Measurements from ENCODE around the gene TBC1D9.
"Not testable (repeated sequence)": the region's sequence is repeated elsewhere in the genome, so short reads cannot be mapped to it uniquely, and the experiment has no call there.

The TBC1D9 gene

DNA sequence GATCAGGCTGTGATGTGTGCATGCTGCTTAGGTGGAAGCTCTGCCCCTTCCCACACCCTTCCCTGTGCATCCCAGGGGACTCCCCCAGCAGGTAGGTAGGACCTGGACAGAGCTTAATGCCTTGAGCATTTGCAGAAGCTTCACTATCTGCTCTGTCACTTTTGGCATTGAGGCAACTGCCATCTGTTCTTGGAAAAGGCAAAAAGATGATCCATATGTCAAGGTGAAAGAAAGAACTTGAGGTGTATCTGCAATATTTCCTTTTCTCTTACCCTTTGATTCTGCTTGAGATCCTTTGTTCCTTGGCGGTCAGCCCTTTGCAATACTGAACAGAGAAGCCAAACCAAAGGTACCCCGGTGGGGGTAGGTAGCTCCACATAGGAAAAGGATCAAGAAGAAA lies 37.1 kb upstream of the TBC1D9 start:
- TF ChIP-seq, protein P1, sequence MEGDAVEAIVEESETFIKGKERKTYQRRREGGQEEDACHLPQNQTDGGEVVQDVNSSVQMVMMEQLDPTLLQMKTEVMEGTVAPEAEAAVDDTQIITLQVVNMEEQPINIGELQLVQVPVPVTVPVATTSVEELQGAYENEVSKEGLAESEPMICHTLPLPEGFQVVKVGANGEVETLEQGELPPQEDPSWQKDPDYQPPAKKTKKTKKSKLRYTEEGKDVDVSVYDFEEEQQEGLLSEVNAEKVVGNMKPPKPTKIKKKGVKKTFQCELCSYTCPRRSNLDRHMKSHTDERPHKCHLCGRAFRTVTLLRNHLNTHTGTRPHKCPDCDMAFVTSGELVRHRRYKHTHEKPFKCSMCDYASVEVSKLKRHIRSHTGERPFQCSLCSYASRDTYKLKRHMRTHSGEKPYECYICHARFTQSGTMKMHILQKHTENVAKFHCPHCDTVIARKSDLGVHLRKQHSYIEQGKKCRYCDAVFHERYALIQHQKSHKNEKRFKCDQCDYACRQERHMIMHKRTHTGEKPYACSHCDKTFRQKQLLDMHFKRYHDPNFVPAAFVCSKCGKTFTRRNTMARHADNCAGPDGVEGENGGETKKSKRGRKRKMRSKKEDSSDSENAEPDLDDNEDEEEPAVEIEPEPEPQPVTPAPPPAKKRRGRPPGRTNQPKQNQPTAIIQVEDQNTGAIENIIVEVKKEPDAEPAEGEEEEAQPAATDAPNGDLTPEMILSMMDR (IDR thresholded peaks at IDR 0.05): no peak
- H3K9me3 Mint-ChIP-seq: peaks cover 11% of the 10 kb centered on the region
- no peak overlapping the region for H3K4me3 Mint-ChIP-seq
- peaks cover 15% of the 10 kb centered on the region for H3K4me1 Mint-ChIP-seq
- no peak overlapping the region for H3K27ac Mint-ChIP-seq
- H3K36me3 Mint-ChIP-seq (ENCODE audit: low read depth): no peaks in the 10 kb centered on the region
- H3K27me3 Mint-ChIP-seq (ENCODE audit: low read depth, poor library complexity): peaks cover 6% of the 10 kb centered on the region
- DNase-seq: no peak

DNA sequence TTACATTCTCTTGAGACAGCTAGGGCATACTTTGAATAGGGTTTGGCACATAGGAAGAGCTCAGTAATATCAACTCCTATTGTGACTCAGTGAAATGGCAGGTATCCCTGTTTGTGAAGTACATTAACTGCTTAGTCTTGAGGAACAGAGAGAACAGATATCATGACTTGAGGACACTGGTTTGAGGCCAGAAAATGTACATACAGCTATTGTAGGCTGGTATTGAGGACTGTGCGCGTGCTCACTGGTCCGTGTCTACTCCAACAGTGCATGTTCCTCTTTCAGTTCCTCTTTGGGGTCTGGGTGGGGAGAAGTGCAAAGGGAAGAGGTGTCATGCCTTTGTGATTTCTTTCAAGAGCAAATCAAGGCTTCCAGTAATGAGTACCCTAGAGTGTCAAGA lies 34.6 kb upstream of the TBC1D9 start:
- Mint-ChIP-seq H3K4me3 (no peak overlapping the region), H3K4me1 (peaks cover 15% of the 10 kb centered on the region), H3K27me3 (ENCODE audit: low read depth, poor library complexity) (peaks cover 3% of the 10 kb centered on the region), H3K9me3 (peaks cover 31% of the 10 kb centered on the region), H3K27ac (no peak overlapping the region), H3K36me3 (ENCODE audit: low read depth) (no peaks in the 10 kb centered on the region)
- DNase-seq: no peak
- TF ChIP-seq, protein P1 (IDR thresholded peaks at IDR 0.05): no peak

DNA sequence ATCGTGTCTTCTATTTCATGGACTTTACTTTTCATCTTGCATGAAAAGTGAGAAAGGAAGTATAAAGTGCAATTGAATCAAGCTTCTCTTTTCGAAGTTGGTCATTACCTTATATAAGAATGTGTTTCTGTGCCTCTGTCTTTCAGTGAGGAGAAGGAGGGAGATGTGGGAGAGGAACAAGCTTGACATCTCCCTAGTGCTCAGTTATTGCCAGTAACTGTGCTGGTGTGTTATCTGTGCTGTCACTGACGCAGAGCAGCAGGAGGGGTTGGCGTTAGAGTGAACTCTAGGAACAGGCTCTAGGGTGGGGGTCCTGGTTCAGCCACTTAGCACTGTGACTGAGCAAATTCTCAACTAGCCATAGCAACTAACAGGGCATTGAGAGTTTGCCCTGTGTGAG lies 34.0 kb upstream of the TBC1D9 start:
- Mint-ChIP-seq H3K4me3 (no peak overlapping the region), H3K27ac (no peak overlapping the region), H3K4me1 (peaks cover 15% of the 10 kb centered on the region), H3K9me3 (peaks cover 32% of the 10 kb centered on the region), H3K27me3 (ENCODE audit: low read depth, poor library complexity) (peaks cover 3% of the 10 kb centered on the region), H3K36me3 (ENCODE audit: low read depth) (no peaks in the 10 kb centered on the region)
- no peak for DNase-seq
- TF ChIP-seq, protein P1 (IDR thresholded peaks at IDR 0.05): no peak

GRCh38 chr4:140789759-140790158 lies 33.6 kb upstream of the TBC1D9 start:
- Mint-ChIP-seq H3K27ac (no peak overlapping the region), H3K9me3 (peaks cover 36% of the 10 kb centered on the region), H3K4me1 (peaks cover 15% of the 10 kb centered on the region), H3K27me3 (ENCODE audit: low read depth, poor library complexity) (peaks cover 3% of the 10 kb centered on the region), H3K36me3 (ENCODE audit: low read depth) (no peaks in the 10 kb centered on the region), H3K4me3 (no peak overlapping the region)
- TF ChIP-seq, protein P1 (IDR thresholded peaks at IDR 0.05): no peak
- no peak for DNase-seq

GRCh38 chr4:140782787-140783186 lies 26.6 kb upstream of the TBC1D9 start:
- not testable (repeated sequence) for H3K27me3 Mint-ChIP-seq (ENCODE audit: low read depth, poor library complexity); H3K4me1 Mint-ChIP-seq
- peaks cover 38% of the 10 kb centered on the region for H3K9me3 Mint-ChIP-seq

GRCh38 chr4:140781596-140781995 lies 25.4 kb upstream of the TBC1D9 start:
- Mint-ChIP-seq H3K27ac (no peak overlapping the region), H3K36me3 (ENCODE audit: low read depth) (no peaks in the 10 kb centered on the region), H3K4me1 (peaks cover under 1% of the 10 kb centered on the region), H3K9me3 (peaks cover 29% of the 10 kb centered on the region), H3K4me3 (no peak overlapping the region), H3K27me3 (ENCODE audit: low read depth, poor library complexity) (peaks cover 3% of the 10 kb centered on the region)
- no peak for DNase-seq
- TF ChIP-seq, protein P1 (IDR thresholded peaks at IDR 0.05): no peak

More at GRCh38 chr4:140782787-140783186, 26.6 kb upstream of the TBC1D9 start:
- H3K27ac Mint-ChIP-seq; DNase-seq; H3K36me3 Mint-ChIP-seq (ENCODE audit: low read depth); H3K4me3 Mint-ChIP-seq: not testable (repeated sequence)
